ENCODE measurements around the gene KRTAP5-11.
A peak's percentile ranks its signal among the peaks of the same experiment; 100 is the strongest.
"Not testable (repeated sequence)": the region's sequence is repeated elsewhere in the genome, so short reads cannot be mapped to it uniquely, and the experiment has no call there.

Gene KRTAP5-11

DNA sequence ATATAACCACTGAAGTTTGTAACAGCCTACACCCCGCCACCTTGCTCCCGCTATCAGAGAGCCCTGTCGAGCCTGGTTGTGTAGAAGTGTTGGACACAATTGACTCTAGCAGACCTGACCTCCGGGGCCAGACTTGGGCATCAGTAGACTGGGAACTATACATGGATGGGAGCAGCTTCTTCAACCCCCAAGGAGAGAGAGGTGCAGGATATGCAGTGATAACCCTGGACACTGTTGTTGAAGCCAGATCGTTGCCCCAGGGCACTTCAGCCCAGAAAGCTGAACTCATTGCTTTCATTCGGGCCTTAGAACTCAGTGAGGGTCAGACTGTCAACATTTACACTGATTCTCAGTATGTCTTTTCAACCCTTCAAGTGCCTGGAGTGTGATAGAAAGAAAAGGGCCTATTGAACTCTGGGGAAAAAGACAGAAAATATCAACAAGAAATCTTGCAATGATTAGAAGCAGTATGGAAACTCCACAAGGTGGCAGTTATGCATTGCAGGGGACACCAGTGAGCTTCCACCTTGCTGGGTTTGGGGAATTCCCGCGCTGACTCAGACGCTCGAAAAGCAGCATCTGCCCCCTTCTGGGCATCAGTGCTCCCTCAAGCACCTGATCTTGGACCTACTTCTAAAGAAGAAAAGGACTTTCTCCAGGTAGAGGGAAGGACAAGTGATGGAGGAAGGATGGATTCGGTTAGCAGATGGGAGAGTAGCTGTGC lies 6.3 kb upstream of the KRTAP5-11 start:
- TF ChIP-seq, protein P1, sequence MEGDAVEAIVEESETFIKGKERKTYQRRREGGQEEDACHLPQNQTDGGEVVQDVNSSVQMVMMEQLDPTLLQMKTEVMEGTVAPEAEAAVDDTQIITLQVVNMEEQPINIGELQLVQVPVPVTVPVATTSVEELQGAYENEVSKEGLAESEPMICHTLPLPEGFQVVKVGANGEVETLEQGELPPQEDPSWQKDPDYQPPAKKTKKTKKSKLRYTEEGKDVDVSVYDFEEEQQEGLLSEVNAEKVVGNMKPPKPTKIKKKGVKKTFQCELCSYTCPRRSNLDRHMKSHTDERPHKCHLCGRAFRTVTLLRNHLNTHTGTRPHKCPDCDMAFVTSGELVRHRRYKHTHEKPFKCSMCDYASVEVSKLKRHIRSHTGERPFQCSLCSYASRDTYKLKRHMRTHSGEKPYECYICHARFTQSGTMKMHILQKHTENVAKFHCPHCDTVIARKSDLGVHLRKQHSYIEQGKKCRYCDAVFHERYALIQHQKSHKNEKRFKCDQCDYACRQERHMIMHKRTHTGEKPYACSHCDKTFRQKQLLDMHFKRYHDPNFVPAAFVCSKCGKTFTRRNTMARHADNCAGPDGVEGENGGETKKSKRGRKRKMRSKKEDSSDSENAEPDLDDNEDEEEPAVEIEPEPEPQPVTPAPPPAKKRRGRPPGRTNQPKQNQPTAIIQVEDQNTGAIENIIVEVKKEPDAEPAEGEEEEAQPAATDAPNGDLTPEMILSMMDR (IDR thresholded peaks at IDR 0.05; ENCODE audit: extremely low read depth, missing control alignments), result peak; percentile 36
- not testable (repeated sequence) for DNase-seq (ENCODE audit: low spot score)

- not testable (repeated sequence) for DNase-seq (ENCODE audit: low spot score)
Observed at GRCh38 chr11:71588314-71588713, 5.6 kb upstream of the KRTAP5-11 start.

DNA sequence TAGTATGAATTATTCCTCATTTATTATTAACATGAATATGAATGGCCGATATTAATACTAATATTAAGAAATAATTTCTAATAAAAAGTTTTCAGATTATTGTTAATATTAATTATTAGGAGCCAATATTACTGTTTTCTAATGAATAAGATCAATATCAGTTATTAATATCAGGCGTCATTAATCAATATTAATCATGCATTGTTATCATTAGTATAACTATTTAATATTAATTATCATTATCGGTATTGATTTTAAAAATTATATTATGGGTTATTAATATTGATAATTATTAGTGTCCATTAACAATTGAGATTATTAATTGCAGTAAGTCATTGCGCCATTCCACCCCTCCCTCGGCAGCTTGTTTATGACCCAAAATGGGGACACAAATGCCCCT lies 3.0 kb upstream of the KRTAP5-11 start:
- not testable (repeated sequence) for DNase-seq (ENCODE audit: low spot score)

DNA sequence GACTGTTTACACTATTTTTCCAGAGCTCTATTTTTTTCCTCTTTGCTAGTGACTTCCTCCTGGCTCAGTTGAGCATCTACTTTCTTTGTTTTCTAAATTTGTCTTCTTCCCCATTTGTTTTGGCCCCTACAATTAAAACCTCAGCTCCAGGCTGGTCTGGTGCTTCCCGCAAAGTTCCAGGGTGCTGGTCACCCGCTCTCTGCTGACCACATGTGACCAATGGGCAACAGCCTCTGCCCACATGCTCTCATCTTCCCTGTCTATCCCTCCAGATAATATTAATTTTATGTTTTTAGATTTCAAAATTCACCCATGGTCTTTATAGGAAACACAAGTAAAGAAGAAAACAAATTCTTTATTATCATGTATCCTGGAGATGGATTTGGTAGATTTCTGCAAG lies 294 bp upstream of the KRTAP5-11 start:
- peak; percentile 1 for DNase-seq (ENCODE audit: low spot score)

- no peak for DNase-seq (ENCODE audit: low spot score)
- TF ChIP-seq, protein P1 (IDR thresholded peaks at IDR 0.05; ENCODE audit: extremely low read depth, missing control alignments), result no peak
Observed at GRCh38 chr11:71581826-71582225, 849 bp downstream of the KRTAP5-11 start.

DNA sequence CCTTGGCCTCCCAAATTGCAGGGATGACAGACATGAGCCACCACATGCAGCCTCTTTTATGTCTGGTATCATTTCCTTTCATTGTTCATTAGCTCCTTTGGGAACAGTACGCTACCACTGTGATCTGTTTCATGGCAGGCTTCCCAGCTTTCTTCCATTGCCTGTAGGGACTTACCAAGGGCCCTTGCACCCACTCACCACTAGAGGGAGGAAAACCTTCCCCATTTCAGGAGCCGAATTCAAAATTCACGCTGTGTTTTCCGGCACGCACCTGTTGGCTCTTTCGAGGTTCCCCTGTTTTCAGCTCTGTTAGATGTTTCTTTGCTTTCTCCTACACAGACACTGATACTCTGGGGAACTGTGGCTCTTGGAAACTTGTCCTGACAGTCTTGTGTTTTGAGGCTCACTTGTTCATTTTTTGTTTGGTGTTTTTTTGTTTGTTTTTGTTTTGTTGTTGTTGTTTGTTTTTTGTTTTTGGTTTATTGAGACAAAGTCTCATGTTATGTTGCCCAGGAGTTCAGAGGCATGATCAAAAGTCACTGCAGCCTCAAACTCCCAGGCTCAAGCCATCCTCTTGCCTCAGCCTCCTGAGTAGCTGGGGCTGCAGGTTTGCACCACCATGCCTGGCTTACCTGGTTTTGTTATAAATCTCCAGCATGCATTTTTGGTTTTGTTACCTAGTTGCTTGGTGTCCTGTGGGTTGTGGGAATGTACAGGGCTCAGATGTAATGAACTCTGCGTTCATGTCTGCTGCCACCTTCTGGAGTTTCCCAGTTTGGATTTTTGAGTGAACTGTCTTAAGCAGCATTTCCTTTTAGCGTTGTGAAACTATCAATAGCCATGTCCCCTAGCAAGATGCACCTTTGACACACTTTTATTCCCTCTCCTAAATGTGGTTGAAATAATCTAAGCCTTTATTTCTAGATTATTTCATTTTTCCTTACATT lies 2.3 kb downstream of the KRTAP5-11 start:
- TF ChIP-seq, protein P1 (IDR thresholded peaks at IDR 0.05; ENCODE audit: extremely low read depth, missing control alignments), result peak; percentile 79
- DNase-seq (ENCODE audit: low spot score), result peak; percentile 66

DNA sequence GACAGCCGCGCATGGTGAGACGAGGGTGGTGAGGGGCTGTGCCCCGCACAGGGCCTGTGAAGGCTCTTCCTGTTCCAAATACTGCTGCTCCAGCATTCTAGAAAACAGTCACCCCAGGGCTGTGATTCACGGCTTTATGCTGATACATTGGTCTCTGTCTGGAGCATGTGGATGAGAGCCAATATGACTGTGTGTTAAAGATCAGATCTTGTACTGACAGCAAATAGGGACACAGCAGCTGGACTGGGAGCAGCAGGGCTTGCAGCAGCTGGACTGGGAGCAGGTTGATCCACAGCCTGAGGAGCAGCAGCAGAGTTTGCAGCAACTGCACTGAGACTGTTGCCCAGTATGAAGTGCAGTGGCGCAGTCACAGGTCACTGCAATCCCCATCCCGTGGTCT lies 3.2 kb downstream of the KRTAP5-11 start:
- DNase-seq (ENCODE audit: low spot score), result not testable (repeated sequence)

DNA sequence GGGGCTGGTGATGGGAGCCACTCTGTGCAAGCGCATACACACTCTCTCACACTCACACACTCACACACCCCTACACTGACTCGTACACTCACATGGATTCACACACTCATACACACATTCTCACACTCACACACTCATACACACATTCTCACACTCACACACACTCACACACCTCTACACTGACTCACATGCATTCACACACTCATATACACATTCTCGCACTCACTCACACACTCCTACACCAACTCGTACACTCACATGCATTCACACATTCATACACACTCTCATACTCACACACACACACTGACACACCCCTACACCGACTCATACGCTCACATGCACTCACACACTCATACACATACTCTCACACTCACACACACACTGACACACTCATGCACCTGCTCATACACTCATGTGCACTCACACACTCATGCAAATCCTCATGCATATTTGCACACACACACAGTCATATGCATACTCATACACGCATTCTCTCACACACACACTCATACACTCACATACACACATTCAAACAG lies 5.1 kb downstream of the KRTAP5-11 start:
- no peak for DNase-seq (ENCODE audit: low spot score)
- TF ChIP-seq, protein P1 (IDR thresholded peaks at IDR 0.05; ENCODE audit: extremely low read depth, missing control alignments), result no peak

- not testable (repeated sequence) for DNase-seq (ENCODE audit: low spot score)
Observed at GRCh38 chr11:71576688-71577465, 5.8 kb downstream of the KRTAP5-11 start.
